Mucosa of descending colon (tissue), 3 donors: ENCODE data around the gene NR2C2. TPM values are rescaled to one million over a fixed set of nuclear protein-coding genes. Genes with fewer than 3 reads are reported as not detected.

Source experiments
- ATAC-seq: fragments of 200-7000 bp; cut with Tn5 transposase; one replicate; pipeline ENCODE4 v1.9.1; 2020; ENCODE audit warnings: mild to moderate bottlenecking, moderate library complexity
- DNase-seq, 3 donors: peaks; one replicate each; pipeline ENCODE4 v3.0.0-alpha.2; 2020
- H3K36me3 ChIP-seq: fragments of 200-600 bp; one replicate; pipeline ENCODE4 v1.8.0; 2021; ENCODE audit warnings: low read depth, mild to moderate bottlenecking
- H3K4me1 ChIP-seq: fragments of 200-600 bp; one replicate; pipeline ENCODE4 v1.8.0; 2021; ENCODE audit warnings: low read depth, mild to moderate bottlenecking
- H3K4me3 ChIP-seq: fragments of 200-600 bp; one replicate; pipeline ENCODE4 v1.8.0; 2021; ENCODE audit warnings: mild to moderate bottlenecking
- H3K9me3 ChIP-seq: fragments of 200-600 bp; one replicate; pipeline ENCODE4 v1.8.0; 2021; ENCODE audit warnings: mild to moderate bottlenecking
- intact Hi-C, 2 donors: fragments of 100-400 bp; cut with DNase I in 1 of 2; cut with micrococcal nuclease in 1 of 2; formaldehyde crosslinking; loops; one replicate each; pipeline versions ENCODE4 v1.11.0 to v1.11.1; 2022; cut with DNase I, micrococcal nuclease
- total RNA-seq, 3 donors: library from RNA; stranded (reverse); fragmentation: NEBNext Ultra II Directional in 2 of 3; extraction: Animal tissue kit (Norgen Biotek cat#: 25700) in 2 of 3; gene quantifications; one replicate each; pipeline versions ENCODE4 v1.2.1 to v1.2.4, GENCODE V29; 2021 to 2023
- TF ChIP-seq, protein P1 (sequence below): fragments of 200-600 bp; IDR thresholded peaks from one replicate; pipeline ENCODE4 v1.8.0; 2022; ENCODE audit warnings: antibody characterized with exemption, mild to moderate bottlenecking
- donor health status: DM: no; HTN: no; CAD: no; lungs with moderate emphysema.
- donor health status: DM: no; HTN: no; CAD: no.
- donor health status: DM: no; HTN: yes; CAD: no.

The NR2C2 gene
- total RNA-seq, 3 donors from 2014 or later = 37.6 to 56.6 (median 53.9) TPM

- no peak for DNase-seq
- H3K4me1 ChIP-seq = no peaks in the 10 kb centered on the region
- H3K9me3 ChIP-seq = no peaks in the 10 kb centered on the region
- H3K4me3 ChIP-seq = no peak overlapping the region
- TF ChIP-seq, protein P1, sequence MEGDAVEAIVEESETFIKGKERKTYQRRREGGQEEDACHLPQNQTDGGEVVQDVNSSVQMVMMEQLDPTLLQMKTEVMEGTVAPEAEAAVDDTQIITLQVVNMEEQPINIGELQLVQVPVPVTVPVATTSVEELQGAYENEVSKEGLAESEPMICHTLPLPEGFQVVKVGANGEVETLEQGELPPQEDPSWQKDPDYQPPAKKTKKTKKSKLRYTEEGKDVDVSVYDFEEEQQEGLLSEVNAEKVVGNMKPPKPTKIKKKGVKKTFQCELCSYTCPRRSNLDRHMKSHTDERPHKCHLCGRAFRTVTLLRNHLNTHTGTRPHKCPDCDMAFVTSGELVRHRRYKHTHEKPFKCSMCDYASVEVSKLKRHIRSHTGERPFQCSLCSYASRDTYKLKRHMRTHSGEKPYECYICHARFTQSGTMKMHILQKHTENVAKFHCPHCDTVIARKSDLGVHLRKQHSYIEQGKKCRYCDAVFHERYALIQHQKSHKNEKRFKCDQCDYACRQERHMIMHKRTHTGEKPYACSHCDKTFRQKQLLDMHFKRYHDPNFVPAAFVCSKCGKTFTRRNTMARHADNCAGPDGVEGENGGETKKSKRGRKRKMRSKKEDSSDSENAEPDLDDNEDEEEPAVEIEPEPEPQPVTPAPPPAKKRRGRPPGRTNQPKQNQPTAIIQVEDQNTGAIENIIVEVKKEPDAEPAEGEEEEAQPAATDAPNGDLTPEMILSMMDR = no peak
- intact Hi-C loops = loop anchor here in 1 of 2 donors (10.0 kb wide), 1 partner anchor 118 kb away; no protein-coding TSS in a partner anchor
- no peak for ATAC-seq
- no peaks in the 10 kb centered on the region for H3K36me3 ChIP-seq
Measured at GRCh38 chr3:14913071-14913925, 34.1 kb upstream of the NR2C2 start.

DNA sequence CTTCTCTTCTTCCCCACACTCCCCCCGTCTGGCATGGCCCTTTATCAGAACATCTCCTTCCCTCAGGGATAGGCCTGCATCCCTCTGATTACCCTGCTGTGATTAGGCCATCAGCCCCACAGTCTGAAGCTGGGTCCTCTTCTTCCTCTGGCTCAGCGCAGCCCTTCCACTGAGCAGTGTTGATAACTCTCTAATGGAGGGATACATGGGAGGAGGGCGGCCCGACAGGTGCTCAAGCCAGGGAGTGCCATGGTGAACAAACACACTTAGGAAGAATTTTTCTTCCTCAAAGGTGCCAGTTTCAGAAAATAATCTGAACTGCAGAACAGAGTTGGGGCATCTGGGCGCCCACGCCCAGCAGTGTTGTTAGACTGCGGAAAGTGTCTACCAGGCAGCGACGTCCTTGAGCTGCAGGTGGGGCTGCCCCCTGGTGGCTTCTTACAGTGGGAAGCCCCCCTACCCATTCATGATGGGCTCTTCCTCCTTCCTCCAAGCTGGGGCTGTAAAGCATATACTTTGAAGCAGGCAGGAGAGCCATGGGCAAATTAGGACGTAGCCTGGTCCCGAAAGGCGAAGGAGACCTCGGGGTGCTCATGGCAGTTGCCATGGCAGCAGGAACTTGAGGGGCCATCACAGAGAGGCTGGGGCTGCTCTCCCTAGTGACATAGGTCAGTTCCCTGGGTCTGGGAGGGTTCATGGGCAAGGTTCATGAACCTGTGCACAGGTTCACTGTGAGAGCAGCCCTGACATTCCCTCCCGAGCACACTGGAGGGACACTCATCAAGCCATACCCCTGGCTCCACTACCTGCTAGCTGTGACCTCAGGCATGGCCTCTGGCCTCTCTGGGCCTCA is 33.2 kb upstream of the NR2C2 start:
- DNase-seq (no peak), ATAC-seq (no peak)
- Histone ChIP-seq H3K36me3 (no peaks in the 10 kb centered on the region), H3K4me1 (no peaks in the 10 kb centered on the region), H3K9me3 (no peaks in the 10 kb centered on the region), H3K4me3 (no peak overlapping the region)
- intact Hi-C loops = loop anchor here in 1 of 2 donors (10.0 kb wide), 1 partner anchor 119 kb away; no protein-coding TSS in a partner anchor
- TF ChIP-seq, protein P1 = no peak

DNA sequence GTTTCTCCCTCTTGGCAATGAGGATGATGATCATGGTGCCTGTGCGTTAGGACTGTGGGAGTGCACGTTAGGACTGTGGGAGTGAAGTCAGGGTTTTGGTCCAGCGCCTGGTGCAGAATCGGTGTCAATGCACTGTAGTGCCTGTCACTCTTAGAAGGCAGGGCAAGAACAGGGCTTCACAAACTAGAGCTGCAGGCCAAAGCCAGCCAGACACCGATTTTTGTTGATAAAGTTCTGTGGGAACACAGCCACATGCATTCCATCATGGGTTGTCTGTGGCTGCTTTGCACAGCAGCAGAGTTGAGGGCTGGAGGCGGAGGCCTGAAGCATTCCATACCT is 32.6 kb upstream of the NR2C2 start:
- TF ChIP-seq, protein P1 = no peak
- intact Hi-C loops = loop anchor here in 1 of 2 donors (10.0 kb wide), 1 partner anchor 120 kb away; no protein-coding TSS in a partner anchor
- Histone ChIP-seq H3K4me1 (no peaks in the 10 kb centered on the region), H3K4me3 (no peak overlapping the region), H3K36me3 (no peaks in the 10 kb centered on the region), H3K9me3 (no peaks in the 10 kb centered on the region)
- DNase-seq (no peak), ATAC-seq (no peak)

DNA sequence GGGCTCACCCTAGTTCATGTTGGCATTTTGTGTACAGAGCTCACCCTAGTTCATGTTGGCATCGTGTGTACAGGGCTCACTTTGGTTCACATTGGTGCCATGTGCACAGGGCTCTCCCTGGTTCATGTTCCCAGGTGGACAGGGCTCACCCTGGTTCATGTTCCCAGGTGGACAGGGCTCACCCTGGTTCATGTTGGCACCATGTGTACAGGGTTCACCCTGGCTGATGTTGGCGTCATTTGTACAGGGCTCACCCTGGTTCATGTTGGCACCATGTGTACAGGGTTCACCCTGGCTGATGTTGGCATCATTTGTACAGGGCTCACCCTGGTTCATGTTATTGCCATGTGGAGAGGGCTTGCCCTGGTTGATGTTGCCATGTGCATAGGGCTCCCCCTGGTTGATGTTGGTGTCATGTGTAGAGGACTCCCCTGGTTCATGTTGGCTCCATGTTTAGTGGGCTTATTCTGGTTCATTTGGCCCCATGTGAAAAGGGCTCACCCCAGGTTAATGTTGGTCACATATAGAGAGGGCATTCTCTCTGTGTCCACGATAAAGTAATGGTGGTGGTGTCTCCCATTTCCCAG is 31.7 kb upstream of the NR2C2 start:
- TF ChIP-seq, protein P1 = no peak
- intact Hi-C loops = loop anchor here in 1 of 2 donors (10.0 kb wide), 1 partner anchor 121 kb away; no protein-coding TSS in a partner anchor
- DNase-seq (peak in 1 of 3 donors; percentile 47), ATAC-seq (peak; percentile 35)
- Histone ChIP-seq H3K4me3 (no peak overlapping the region), H3K36me3 (no peaks in the 10 kb centered on the region), H3K4me1 (no peaks in the 10 kb centered on the region), H3K9me3 (no peaks in the 10 kb centered on the region)

GRCh38 chr3:14918356-14918860 is 29.0 kb upstream of the NR2C2 start:
- Histone ChIP-seq H3K4me1 (no peaks in the 10 kb centered on the region), H3K36me3 (no peaks in the 10 kb centered on the region), H3K9me3 (no peaks in the 10 kb centered on the region), H3K4me3 (no peak overlapping the region)
- DNase-seq (no peak), ATAC-seq (no peak)
- TF ChIP-seq, protein P1 = no peak
- intact Hi-C loops = loop anchor here in 1 of 2 donors (10.0 kb wide), 1 partner anchor 124 kb away; no protein-coding TSS in a partner anchor
